ENCODE results near the gene PTPRG.
"Not testable (repeated sequence)": the region's sequence is repeated elsewhere in the genome, so short reads cannot be mapped to it uniquely, and the experiment has no call there.

PTPRG gene

DNA sequence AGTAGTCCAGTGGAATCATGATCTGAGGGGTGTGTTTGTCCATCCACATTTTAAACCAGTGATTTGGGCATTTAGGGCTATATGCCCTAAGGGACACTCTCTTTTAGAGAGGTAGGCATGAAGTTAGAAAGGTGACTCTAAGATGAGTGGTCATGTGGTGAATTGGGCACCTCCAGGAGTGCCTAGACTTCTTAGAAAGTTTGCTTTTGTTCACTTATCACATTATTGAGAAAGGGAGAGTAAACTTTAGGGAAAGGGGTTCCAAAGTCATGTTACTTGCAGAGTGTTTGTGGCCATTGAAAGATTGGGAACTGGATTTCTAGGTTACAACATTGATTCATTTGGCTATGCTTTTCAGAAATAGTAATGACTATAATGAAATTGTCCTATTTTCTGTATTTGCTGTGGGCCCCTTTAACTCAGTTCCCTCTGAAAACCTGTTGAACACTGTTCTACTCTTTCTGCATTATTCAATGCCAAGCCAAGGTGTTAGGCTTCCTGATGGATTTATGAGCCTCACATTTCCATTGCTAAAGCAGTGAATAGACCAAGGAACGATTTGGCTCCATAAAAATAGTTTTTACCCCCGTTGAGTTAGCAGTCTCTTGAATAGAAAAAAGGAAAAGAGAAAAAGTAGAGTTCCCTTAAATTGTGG lies 169.3 kb downstream of the PTPRG start:
- no peak for DNase-seq

DNA sequence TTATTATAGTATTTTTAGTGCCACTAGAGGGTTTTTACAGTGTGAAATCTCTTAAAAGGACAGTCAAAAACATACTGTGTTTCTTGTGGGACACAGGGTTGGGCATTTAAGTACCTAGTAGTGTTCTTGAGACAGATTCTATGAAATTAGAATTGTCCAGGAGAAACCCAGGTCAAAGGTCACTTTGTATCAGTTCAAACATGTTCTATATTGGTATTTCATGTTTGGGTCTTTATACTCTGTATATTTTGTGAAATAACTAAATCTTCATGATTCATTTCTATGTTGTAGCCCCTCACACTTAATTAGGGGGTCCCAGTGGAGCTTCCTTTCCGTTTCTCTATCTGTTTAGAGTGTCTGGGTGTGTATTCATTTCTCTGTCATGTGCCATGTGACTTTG lies 171.6 kb downstream of the PTPRG start:
- no peak for DNase-seq

DNA sequence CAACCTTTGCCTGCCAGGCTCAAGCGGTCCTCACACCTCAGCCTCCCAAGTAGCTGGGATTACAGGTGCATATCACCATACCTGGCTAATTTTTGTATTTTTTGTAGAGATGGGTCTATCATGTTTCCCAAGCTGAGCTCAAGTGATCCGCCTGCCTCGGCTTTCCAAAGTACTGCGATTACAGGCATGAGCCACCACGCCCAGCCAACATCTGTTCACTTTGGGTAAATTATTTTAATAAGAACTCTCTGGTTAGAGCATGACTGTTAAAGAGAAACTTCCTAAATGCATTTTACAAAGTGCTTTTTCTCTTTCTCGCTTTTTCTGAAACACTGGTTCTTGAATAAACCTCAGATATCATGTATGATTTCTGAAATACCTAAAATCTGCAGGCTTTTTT lies 172.5 kb downstream of the PTPRG start:
- no peak for DNase-seq

DNA sequence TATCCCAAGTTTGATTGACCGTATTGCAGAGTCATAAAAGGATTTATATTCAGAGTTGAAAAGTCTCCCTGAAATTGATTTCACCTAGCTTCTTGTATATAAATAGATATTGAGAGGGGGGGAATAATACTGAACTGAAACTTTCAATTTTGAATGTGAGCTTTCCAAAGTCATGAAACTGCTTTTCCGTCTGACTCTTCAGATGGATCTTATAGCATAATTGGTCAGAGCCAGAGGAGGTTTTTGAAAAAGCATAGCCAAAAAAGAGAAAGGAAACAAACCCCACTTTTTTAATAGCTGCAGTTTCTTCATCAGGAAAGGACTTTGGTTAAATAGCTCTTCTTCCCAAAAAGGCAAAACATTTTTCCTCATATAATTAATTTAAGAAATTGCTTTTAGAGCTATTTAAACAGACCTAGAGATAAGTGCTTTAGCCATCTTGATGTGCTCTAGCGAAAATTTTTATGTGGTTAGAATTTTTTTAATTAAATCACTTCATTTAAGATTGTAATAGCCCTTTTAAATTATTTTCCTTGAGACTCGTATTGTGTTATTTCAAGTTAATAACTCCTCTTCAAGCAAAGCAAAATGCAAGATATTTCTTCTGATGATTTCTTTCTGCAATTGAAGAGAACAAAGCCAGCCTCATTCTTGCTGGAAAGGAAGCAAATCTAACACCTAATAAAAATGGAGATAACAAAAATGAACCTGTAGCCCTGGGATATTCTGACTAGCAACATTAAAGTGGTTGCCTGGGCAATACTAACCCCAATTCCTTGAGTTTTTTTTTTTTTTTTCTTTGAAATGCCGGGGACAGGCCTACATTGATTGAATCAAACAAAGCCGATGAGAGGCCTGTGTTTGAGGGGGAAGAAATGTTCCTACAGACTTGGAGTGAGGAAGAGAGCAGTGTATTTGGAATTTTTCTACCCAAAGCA lies 173.6 kb downstream of the PTPRG start:
- no peak for DNase-seq

DNA sequence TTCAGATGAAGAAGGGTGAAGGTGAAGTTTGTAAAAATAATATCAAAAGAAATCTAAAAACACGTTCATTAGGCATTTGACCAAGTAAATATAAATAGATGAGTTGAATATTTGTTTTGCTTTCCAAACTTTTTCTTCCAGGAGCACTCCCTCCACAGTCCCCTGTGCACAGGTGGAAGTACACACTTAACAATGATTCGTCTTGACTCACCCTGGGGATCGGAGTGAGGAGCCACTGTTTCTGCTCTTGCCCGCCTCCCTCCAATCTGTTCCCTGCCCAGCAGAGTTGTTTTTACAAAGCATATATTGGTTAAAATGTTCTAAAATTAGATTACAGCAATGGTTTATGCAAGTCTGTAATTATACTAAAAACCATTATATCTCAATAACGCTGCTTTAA lies 175.1 kb downstream of the PTPRG start:
- no peak for DNase-seq

DNA sequence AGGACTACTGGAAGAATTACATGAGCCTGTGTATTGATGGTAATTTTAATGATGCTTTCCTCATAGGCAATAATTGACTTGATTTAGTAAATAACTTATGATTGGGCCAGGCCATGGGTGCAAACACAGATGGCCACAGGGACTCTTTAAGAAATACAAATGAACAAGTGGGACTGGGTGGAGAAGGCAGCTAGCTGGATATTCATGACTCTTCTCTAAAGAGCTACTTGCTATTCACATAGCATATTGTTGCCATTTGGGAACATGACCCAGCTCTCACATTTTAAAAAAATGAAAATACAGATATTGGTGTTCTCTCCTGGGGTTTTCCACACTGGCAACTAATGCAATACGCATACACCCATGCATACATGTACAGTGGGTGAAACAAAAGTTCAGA lies 178.3 kb downstream of the PTPRG start:
- no peak for DNase-seq

DNA sequence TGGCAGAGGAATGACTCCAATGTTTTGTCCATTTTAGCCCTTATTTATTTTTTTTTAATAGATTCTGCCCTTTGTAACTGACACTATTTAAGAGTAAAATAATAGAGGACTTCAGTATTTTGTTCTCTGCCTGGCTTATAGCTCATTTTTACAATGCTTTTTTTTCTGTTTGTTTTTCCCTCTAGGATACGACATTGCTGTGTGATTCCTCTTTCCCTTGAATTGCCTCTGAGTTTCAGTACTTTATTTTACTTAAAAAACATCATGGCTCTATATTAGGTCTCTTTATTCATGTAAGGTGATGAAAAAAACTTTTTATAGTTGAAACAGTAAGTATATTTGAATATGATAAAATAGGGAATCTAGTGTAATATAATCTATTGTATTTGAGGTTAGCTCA lies 179.1 kb downstream of the PTPRG start:
- DNase-seq, result no peak

DNA sequence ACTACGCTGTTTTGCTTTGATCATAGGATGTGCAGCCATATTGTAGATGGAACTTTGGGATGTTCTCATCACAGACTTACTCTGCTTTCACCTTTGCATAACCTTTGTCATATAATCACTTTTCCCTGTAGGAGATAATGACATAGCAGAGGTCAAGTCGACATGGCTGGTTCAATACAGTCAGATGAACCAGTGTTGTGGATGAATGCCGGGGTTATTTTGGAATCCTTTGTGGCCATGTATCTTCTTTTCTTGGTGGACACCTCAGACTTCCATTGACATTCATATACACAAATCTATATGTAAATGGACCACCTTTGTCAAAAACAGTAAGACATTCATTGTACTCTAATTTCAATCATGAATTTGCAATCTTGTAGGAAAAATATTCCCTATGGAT lies 180.2 kb downstream of the PTPRG start:
- DNase-seq, result no peak

DNA sequence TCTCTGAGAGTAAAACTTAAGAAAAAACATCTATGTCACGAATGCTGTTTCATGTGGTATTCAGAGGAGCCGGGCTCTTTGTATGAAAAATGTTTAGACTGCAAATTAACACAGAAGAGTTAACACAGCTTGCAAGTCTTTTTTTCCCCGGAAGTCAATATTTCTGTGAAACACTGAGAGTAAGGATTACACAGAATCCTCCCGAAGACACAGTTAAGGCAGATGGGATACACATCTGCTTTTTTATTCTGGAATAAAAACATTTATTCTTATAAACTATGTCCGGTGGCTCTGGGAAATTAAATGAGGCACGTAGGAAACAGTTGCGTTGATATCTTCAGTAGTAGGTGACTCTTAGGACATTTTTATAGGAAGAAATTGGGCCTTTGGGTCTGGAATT lies 180.6 kb downstream of the PTPRG start:
- no peak for DNase-seq

DNA sequence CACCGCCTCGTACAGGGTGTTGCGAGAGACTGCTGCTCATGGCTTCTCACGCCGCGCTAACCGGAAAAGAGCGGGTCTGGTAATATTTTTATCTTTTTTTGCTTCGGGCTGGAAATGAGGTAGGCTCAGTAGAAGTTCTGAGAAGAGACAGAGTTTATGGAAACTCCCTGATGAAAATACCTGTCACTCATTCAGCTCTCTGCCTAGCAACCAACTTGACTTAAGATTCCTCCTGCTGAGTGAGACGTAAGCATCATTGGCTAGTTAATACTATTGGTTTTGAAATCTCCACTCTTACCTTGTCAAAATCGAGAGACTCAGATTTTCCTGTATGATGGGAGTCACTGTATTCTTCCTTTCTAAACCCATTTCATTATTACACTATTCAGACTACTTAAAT lies 181.7 kb downstream of the PTPRG start:
- no peak for DNase-seq

DNA sequence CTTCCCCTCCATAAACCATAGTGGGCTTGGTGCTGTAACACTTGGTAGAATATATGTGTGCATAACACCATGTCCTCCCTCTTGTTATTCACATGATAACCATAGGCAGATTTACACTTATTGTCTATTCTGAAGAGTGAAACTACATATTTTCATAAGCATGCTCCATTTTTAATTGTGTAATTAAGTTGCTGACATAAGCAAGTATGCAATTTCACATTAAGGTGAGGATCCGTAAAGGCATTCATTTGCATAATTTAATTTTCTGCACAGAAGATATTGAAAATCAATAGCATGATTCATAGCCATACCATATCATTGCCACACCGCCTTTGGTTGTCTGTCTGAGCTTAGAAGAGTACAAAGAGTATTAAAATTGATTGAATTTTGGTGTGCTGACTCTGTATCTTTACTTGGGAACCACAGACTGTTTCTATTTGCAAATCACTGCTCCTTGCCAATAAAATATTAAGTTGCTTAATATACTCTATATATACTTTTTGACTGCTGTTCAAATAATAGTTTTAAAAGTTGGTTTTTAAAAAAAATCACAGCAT lies 182.4 kb downstream of the PTPRG start:
- DNase-seq, result no peak

DNA sequence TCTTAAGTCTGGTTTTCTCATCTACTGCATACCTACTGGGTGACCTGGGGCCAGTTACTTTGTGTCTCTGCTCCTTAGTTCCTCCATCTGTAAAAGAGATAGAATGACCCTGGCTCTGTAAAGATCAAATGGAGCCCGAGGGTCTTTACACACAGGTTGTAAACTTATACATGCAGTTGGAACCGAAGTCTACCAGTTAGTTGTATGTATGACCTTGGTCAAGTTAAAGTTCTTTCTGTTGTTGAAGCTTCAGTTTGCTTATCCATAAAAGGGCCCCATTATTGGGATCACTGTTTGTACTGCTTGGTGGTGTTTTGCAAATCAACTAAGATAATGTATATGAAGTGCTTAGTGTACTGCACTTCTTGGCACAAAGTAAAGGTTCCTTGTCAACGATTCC lies 186.9 kb downstream of the PTPRG start:
- no peak for DNase-seq

DNA sequence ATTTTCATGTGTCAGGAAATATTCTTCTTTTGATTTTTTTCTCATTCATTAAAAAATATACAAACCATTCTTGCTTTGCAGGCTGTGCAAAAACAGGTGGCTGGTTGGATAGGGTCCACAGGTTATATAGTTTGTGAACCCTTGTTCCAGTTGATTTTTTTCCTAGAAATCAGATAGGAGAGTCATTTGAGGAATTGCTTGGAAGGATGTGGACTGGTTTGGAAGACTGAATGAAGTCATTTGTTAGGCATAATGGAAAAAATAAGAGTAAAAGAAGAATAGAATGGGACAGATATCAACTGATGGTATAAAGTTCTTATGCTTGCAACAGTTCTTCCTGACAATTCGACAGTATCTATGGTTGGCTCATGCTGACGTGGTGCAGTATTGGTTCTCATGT lies 189.4 kb downstream of the PTPRG start:
- no peak for DNase-seq

DNA sequence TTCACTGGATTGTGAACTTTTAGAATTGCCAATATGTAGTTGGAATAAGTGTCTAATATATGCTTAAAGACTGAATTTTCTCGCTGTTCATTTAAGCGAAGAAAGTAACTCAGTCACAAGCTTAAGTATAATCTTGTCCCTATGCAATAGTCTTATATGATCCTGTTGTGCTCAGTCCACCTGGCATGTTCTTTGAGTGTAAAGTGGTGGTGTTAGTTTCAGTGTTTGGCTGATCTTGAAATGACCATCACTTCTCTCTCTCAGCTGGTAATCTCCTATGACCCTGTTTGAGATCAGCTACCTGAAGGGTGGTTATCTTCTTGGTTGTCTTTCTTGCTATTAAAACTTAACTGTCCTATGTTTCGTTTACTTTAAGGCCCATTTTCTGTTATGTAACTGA lies 197.5 kb downstream of the PTPRG start:
- no peak for DNase-seq

DNA sequence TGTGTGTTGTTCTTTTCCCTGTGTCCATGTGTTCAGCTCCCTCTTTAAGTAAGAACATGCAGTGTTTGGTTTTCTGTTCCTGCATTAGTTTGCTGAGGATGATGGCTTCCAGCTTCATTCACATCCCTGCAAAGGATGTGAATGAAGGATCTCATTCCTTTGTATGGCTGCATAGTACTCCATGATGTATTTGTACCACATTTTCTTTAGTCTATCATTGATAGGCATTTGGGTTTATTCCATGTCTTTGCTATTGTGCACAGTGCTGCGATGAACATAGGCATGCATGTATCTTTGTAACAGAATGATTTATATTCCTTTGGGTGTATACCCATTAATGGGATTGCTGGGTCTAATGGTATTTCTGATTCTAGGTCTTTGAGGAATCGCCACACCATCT lies 199.4 kb downstream of the PTPRG start:
- DNase-seq, result not testable (repeated sequence)

DNA sequence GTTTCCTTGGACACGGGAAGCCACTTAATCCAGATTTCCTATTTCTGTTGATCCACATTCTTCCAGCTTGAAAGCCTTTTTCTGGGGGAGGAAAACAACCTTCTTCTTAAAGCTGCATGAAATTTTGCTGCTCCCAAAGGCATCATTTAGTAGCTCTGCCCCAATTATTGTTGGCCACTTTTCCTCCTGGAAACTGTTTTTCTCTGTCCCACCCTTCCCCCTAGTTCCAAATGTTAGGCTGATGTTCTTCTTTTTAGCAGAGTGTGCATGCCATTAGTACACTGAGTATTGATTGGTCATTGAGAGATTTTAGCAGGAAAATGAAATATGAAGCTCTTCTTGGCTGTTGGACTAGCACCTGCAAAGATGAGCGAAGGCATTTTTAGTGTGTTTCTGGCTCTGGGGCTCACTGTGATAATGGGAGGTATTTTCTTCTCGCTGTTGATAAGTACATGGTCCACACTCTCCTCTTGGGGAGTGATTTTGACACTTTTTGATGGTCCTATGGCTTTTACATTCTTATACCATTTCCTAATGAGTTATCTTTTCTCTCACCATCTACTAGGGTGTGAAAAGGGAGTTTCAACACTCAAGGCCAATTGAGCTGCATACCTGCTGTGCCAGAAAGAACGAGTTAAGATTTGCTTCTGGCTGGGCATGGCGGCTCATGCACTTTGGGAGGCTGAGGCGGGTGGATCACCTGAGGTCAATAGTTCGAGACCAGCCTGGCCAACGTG lies 200.5 kb downstream of the PTPRG start:
- DNase-seq, result no peak

DNA sequence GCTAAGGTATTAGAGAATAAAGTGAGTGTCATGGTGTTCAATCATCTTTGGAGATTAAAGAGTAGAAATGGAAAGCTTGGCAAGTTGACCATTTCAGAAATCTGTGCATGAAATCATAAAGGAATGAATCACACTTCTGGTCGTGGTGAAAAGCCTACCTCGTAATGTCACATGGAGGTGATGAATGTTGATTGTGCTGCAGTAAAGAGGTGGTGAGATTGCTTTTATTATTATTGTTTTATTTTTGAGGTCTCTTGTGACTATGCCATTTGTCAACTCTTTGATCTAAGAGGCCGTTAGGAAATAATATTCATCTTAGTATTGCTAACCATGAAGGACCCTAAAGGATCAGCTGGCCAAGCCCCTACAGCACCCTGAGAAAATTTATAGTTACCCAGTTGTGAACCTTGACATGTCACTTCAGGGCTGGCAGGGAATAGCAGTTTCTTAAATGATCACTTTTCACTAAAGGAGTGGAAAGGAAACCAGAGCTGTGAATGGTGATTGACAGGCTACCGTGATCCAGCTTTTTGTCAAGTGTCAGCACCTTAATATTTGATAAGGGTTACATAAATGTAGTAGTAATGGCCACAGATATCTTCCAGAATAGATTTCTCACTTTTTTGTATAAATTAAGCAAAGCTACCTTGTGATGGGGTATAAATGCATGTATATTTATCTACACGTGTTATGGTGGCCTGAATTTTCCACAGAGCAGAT lies 203.9 kb downstream of the PTPRG start:
- no peak for DNase-seq

DNA sequence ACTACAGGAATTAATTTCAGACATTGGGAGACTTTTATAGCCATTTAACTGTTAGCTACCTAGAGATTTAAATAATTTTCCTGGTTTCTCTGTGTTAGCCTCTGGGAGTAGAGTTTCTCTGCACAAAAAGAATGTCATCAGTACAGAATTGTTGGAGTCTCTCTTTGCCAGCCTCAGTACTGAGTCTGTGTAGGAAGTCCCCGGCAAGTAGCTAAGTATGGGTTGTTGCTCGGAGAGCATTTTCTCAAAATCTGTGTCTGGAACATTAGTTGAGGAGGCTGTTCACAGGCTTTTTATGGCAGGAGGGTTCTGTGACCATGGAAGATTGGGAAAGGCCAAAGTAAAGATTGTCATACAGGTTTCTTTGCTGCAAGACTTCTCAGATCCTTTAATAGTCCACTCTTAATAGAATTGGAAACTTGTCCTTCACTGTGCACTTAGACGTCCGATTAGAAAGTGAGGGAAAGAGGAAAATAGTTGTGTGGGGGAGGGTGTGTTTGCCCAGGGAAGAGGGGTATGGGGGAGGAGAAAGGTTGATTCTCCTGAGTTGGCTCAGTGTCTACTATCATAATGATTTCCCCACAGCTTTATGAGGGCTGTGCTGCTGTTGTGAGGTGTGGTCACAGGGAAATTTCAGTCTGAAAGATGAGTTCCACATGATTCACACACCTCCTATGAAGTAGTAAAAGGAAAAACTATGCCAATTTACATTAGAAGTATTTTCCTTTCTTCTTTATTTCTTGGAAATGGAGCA lies 207.1 kb downstream of the PTPRG start:
- no peak for DNase-seq

DNA sequence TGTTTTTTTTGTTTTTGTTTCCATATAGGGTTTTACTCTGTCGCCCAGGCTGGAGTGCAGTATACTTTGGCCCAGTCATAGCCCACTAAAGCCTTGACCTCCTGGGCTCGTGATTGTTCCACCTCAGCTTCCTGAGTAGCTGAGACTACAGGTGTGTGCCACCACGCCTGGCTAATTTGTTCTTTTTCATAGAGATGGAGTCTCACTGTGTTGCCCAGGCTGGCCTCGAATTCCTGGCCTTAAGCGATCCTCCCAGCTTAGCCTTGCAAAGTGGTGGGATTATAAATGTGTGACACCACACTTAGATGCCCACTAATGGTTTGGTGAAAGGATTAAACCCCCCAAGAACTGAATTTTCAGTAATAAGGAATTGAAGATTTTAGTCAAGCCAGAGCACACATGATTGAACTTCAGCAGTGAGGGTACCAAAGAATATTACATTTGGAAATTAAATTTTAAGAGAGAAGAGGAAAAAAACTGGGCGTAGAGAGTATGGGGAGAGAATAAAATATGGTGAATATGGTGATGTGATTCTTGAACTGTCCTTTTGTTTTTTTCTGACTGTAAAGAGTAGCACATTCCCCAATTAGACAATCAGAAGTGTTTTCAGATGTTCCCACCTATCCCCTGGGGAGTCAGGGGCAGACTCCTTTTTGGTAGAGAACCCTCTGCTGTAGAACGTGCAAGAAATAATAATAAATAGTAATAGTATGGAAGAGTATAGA lies 208.1 kb downstream of the PTPRG start:
- no peak for DNase-seq

DNA sequence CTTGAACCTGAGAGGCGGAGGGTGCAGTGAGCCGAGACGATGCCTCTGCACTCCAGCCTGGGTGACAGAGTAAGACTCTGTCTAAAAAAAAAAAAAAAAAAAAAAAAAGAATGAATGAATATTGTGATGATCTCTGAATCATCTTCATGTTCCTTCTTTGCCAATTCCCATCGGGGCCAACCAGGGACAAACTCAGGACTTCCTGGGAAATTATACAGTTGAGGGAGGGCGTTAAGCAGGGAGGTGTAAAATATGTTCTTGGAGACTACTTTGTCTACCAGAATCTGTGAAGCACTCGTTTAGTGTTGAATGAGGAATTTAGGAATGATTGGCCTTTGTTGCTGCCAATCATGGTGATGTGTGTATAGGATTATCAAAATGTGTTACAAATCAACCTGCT lies 210.6 kb downstream of the PTPRG start:
- no peak for DNase-seq

DNA sequence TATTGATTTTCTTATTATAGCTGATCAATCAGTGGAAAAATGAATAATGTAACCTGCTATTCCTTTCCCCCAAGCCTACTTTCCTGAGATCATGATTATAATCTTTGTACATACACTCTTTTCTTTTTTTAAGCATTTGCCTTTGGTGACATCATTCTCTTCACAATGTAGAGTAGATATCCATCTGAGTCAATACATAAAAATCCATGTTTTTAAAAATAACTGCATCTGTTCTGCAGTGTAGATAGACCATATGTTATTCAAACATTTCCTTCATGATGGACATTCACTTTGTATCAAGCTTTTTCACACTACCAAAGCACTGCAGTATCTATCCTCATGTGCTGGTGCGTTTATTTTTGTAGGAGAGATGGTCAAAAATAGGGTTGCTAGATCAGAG lies 211.1 kb downstream of the PTPRG start:
- DNase-seq, result no peak

Data from effector CD8-positive, alpha-beta T cell (primary cell).